Uterus (tissue), 4 donors: ENCODE results near the gene RPL11. TPM values are rescaled to one million over a fixed set of nuclear protein-coding genes. Genes with fewer than 3 reads are reported as not detected.
A peak's percentile ranks its signal among the peaks of the same experiment; 100 is the strongest.

Experiments used
- DNase-seq, 2 donors: peaks; one replicate each; pipeline ENCODE4 v3.0.0-alpha.2; 2019 to 2020
- H3K27ac ChIP-seq, 2 donors: fragments of 200-600 bp; sonication (generic); 1 replicate in 1 of 2; 2 replicates in 1 of 2; pipeline ENCODE4 v1.5.1; 2016 to 2018
- H3K27me3 ChIP-seq, 2 donors: fragments of 200-600 bp; sonication (generic); one replicate each; pipeline ENCODE4 v1.5.1; 2018 to 2019; ENCODE audit warnings: control low read depth in 1 of 2
- H3K36me3 ChIP-seq, 2 donors: fragments of 200-600 bp; sonication (generic); one replicate each; pipeline ENCODE4 v1.5.1; 2019; ENCODE audit warnings: control low read depth in 1 of 2
- H3K4me1 ChIP-seq, 2 donors: fragments of 200-600 bp; sonication (generic); one replicate each; pipeline ENCODE4 v1.5.1; 2018 to 2019; ENCODE audit warnings: control low read depth in 1 of 2
- H3K4me3 ChIP-seq, 2 donors: fragments of 200-600 bp; sonication (generic); 1 replicate in 1 of 2; 2 replicates in 1 of 2; pipeline ENCODE4 v1.5.1; 2018 to 2019; ENCODE audit warnings: mild to moderate bottlenecking in 1 of 2
- H3K9me3 ChIP-seq, 2 donors: fragments of 200-600 bp; sonication (generic); one replicate each; pipeline ENCODE4 v1.5.1; 2019; ENCODE audit warnings: control low read depth in 1 of 2
- CTCF ChIP-seq, 4 experiments: fragments of 200-600 bp in 2 of 4; fragments of 450-650 bp in 2 of 4; sonication (generic) in 2 of 4; IDR thresholded peaks; one replicate each; pipeline ENCODE4 v1.5.1; 2016 to 2019; ENCODE audit warnings: antibody characterized with exemption in 4 of 4, mild to moderate bottlenecking in 2 of 4, moderate library complexity in 1 of 4
- POLR2A ChIP-seq, 2 donors: fragments of 450-650 bp; IDR thresholded peaks; one replicate each; pipeline ENCODE4 v1.6.1; 2016; ENCODE audit warnings: antibody characterized with exemption in 2 of 2, mild to moderate bottlenecking in 1 of 2, moderate library complexity in 1 of 2
- intact Hi-C: fragments of 100-400 bp; cut with DNase I; formaldehyde crosslinking; loops from one replicate; pipeline ENCODE4 v1.15.1; 2023; ENCODE audit warnings: low total_unique reads
- total RNA-seq, 4 donors: library from RNA; depleted of rRNA in 3 of 4; stranded (reverse); fragments of >200 nt in 3 of 4; gene quantifications; one replicate each; pipeline versions ENCODE4 v1.1.0 to v1.2.4, GENCODE V29; 2014 to 2023
- donor health status: DM: yes; HTN: yes; CAD: no.

RPL11 gene
- total RNA-seq, 4 donors from 2014 or later = 710 to 1,429 (median 1,220) TPM

GRCh38 chr1:23692308-23692871, 784 bp downstream of the RPL11 start:
- no peak for TF ChIP-seq POLR2A (IDR thresholded peaks at IDR 0.05)
- no peak for TF ChIP-seq CTCF (IDR thresholded peaks at IDR 0.05)
- intact Hi-C loops = no loop called here
- H3K27ac ChIP-seq = peak overlapping the region; percentile 81 to 86
- H3K4me1 ChIP-seq = peaks cover 8 to 9% of the 10 kb centered on the region in 2 donors
- no peaks in the 10 kb centered on the region for H3K36me3 ChIP-seq
- H3K9me3 ChIP-seq = no peaks in the 10 kb centered on the region
- DNase-seq = no peak
- H3K27me3 ChIP-seq = no peaks in the 10 kb centered on the region
- H3K4me3 ChIP-seq = peak overlapping the region; percentile 70 to 82

- Histone ChIP-seq H3K4me1 (peaks cover 8 to 9% of the 10 kb centered on the region in 2 donors), H3K36me3 (no peaks in the 10 kb centered on the region), H3K27ac (peak overlapping the region in 1 of 2 donors; percentile 81), H3K27me3 (no peaks in the 10 kb centered on the region), H3K9me3 (no peaks in the 10 kb centered on the region), H3K4me3 (no peak overlapping the region)
- no peak for DNase-seq
- intact Hi-C loops = no loop called here
- TF ChIP-seq CTCF (IDR thresholded peaks at IDR 0.05) = no peak
- TF ChIP-seq POLR2A (IDR thresholded peaks at IDR 0.05) = no peak
Observed at GRCh38 chr1:23693599-23693998, 2.0 kb downstream of the RPL11 start.

GRCh38 chr1:23694371-23694770, 2.8 kb downstream of the RPL11 start:
- no peaks in the 10 kb centered on the region for H3K9me3 ChIP-seq
- H3K4me1 ChIP-seq = peaks cover 8 to 9% of the 10 kb centered on the region in 2 donors
- intact Hi-C loops = no loop called here
- H3K4me3 ChIP-seq = no peak overlapping the region
- no peak for DNase-seq
- TF ChIP-seq CTCF (IDR thresholded peaks at IDR 0.05) (no peak), POLR2A (IDR thresholded peaks at IDR 0.05) (no peak)
- no peaks in the 10 kb centered on the region for H3K36me3 ChIP-seq
- no peak overlapping the region for H3K27ac ChIP-seq
- H3K27me3 ChIP-seq = no peaks in the 10 kb centered on the region

GRCh38 chr1:23695667-23696066, 4.1 kb downstream of the RPL11 start:
- Histone ChIP-seq H3K36me3 (no peaks in the 10 kb centered on the region), H3K4me3 (no peak overlapping the region), H3K9me3 (no peaks in the 10 kb centered on the region), H3K4me1 (peaks cover 8 to 9% of the 10 kb centered on the region in 2 donors), H3K27me3 (no peaks in the 10 kb centered on the region), H3K27ac (no peak overlapping the region)
- TF ChIP-seq CTCF (IDR thresholded peaks at IDR 0.05) (no peak), POLR2A (IDR thresholded peaks at IDR 0.05) (no peak)
- intact Hi-C loops = no loop called here
- DNase-seq = no peak

GRCh38 chr1:23696335-23696989, 4.9 kb downstream of the RPL11 start:
- intact Hi-C loops = no loop called here
- Histone ChIP-seq H3K36me3 (no peaks in the 10 kb centered on the region), H3K4me1 (peaks cover 8 to 9% of the 10 kb centered on the region in 2 donors), H3K27me3 (no peaks in the 10 kb centered on the region), H3K27ac (no peak overlapping the region), H3K4me3 (no peak overlapping the region), H3K9me3 (no peaks in the 10 kb centered on the region)
- no peak for TF ChIP-seq POLR2A (IDR thresholded peaks at IDR 0.05)
- no peak for TF ChIP-seq CTCF (IDR thresholded peaks at IDR 0.05)
- no peak for DNase-seq
